Putamen (tissue), 1 donor: Measurements from ENCODE around the gene ARID1B.

Source experiments
- DNase-seq: peaks from one replicate; pipeline ENCODE4 v3.0.0-alpha.2; 2016; ENCODE audit warnings: low spot score

ARID1B gene

DNA sequence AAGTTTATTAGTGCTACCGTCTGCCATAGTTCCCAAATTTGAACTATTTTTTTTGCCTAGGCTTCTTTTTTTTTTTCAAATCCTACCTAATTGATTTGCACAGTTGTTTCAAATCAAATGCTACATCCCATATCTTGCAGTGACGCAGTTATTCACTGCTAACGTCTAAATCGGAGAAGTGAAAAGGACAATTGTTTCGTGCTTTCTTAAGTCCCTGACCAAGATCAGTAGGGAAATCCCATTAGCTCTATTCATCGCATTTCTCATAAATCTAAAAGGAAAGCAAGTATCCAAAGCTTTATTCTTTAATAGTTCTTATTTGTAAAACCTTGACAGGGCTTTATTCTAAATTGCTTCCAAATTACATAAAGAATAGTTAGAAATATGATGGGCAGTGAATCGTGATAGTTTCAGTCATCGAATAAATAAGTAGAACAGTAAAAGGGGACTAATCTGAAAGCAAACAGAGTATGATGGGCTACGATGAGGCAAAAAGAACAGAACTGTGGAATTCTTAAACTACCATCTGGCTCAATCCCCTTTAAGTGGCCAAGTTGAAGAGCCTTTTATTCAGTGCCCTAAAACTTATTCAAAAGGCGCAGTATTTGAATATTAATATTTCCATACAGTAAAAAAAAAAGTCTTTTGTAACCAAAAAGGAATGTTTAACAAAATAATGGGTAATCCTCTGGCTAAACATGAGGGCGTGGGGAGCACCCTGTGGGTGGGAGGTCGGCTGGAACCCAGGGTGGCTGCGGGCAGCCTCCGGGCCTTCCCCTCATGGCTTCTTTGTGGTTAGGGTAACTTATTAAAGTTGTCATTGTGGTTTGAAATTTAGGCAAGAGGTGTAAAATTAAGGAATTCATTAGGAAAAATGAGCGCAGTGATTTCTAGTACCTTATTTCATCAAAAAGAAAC lies 3.0 kb upstream of the ARID1B start:
- no peak for DNase-seq

GRCh38 chr6:156774863-156775405 lies 2.2 kb upstream of the ARID1B start:
- no peak for DNase-seq

- DNase-seq = no peak
Observed at GRCh38 chr6:156775717-156776116, 1.5 kb upstream of the ARID1B start.

DNA sequence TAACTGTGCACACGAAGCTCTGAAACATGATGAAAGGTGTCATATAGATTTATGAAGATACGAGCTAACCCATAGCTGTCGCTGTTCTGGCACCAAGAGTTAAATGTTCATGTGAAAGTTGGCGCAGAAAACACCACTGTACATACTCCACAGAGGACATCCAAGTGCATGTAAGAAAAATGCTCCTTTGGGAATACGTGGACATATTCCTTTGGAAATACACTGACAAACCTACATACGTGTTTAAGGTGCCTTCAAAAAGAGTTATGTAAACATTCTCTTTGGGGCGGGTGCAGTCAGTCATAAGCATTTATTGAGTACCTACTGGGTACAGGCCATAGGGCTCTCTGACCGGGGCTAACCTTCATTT lies 723 bp upstream of the ARID1B start:
- no peak for DNase-seq

DNA sequence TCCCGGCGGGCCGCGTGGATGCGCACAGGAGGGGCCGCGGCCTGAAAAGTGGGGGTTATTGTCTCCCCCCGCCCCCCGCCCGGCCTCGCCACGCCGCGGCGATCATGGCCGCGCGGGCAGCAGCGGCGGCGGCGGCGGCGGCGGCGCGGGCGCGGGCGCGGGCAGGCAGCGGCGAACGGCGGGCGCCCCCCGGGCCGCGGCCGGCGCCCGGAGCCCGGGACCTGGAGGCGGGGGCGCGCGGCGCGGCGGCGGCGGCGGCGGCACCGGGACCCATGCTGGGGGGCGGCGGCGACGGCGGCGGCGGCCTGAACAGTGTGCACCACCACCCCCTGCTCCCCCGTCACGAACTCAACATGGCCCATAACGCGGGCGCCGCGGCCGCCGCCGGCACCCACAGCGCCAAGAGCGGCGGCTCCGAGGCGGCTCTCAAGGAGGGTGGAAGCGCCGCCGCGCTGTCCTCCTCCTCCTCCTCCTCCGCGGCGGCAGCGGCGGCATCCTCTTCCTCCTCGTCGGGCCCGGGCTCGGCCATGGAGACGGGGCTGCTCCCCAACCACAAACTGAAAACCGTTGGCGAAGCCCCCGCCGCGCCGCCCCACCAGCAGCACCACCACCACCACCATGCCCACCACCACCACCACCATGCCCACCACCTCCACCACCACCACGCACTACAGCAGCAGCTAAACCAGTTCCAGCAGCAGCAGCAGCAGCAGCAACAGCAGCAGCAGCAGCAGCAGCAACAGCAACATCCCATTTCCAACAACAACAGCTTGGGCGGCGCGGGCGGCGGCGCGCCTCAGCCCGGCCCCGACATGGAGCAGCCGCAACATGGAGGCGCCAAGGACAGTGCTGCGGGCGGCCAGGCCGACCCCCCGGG lies 637 bp downstream of the ARID1B start:
- peak; percentile 61 for DNase-seq

GRCh38 chr6:156778454-156779205 lies 1.5 kb downstream of the ARID1B start:
- peak; percentile 44 for DNase-seq

DNA sequence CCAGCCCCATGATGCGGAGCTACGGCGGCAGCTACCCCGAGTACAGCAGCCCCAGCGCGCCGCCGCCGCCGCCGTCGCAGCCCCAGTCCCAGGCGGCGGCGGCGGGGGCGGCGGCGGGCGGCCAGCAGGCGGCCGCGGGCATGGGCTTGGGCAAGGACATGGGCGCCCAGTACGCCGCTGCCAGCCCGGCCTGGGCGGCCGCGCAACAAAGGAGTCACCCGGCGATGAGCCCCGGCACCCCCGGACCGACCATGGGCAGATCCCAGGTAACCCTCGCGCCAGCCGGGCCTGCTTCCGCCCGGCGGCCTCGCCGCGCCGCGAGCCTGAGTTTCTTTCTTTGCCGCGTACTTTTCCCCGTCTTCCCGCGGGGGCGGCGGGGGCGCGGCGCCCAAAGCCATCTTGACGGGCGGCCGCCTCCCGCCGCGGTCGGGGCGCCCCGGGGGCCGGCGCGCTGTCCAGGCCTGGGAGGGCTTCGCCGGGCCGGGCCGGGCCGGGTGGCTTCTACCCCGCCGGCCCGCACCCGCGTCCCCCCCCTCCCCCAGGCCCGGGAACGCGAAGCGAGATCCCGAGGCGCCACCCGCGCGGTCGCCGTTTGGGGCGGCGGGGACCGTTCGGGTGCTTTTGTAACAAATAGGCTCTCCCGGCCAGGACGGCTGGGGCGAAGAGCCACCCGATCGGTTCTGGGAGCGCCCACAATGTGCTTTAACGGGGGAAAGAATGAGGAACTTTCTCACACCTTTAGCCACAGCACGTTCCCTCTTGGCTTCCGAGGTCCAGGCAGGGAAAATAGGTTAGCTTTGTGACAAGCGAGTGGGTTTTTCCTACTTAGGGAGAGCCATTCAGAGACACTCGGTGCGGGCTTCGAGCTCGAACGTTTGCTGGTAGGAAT lies 2.3 kb downstream of the ARID1B start:
- no peak for DNase-seq

DNA sequence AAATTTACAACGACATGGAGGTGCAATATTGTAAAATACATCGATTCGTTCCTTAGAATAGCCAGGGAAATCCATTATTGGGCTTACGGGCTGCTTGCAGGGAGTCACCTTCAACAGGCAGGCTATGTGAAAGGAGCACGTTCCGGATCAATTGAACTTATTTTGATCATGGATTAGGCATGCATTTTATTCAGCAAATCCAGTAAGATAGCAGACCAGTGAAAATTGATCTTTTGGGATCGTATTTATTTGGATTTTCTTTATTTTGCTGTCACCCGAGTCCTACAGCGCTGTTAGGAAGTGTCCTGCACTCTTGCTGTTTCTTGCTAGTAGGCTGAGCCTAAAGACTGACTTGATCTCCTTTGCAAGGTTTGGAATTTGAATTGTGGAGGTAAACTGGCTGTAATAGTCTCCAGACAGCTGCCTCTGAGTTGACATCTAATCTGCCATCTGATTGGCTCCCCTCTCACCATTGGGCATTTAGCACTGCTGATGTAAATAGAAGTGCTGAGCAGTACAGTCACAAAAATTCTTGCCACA lies 3.0 kb downstream of the ARID1B start:
- DNase-seq = peak; percentile 80

GRCh38 chr6:156780962-156781853 lies 4.0 kb downstream of the ARID1B start:
- no peak for DNase-seq

- DNase-seq = no peak
Observed at GRCh38 chr6:156781861-156782631, 4.9 kb downstream of the ARID1B start.

- no peak for DNase-seq
Observed at GRCh38 chr6:156782691-156783320, 5.6 kb downstream of the ARID1B start.

GRCh38 chr6:156783958-156784357 lies 6.8 kb downstream of the ARID1B start:
- no peak for DNase-seq

GRCh38 chr6:156786652-156787051 lies 9.5 kb downstream of the ARID1B start:
- no peak for DNase-seq

- no peak for DNase-seq
Observed at GRCh38 chr6:156787569-156788492, 10.7 kb downstream of the ARID1B start.

- DNase-seq = no peak
Observed at GRCh38 chr6:156789081-156789943, 12.1 kb downstream of the ARID1B start.

GRCh38 chr6:156790711-156791319 lies 13.6 kb downstream of the ARID1B start:
- no peak for DNase-seq
